DOHH2 (cell line): Measurements from ENCODE around the gene FHOD3.

Experiments used
- H3F3A ChIP-seq: fragments of 200-600 bp; sonication (generic), shearing (Covaris generic); 2 replicates; pipeline ENCODE4 v1.6.0; 2016; ENCODE audit warnings: antibody characterized with exemption, mild to moderate bottlenecking; ENCODE audit not compliant: control insufficient read depth, insufficient read depth
- H3K27ac ChIP-seq: fragments of 200-600 bp; sonication (generic); 2 replicates; pipeline ENCODE4 v1.5.1; 2014; ENCODE audit warnings: low read depth, mild to moderate bottlenecking, low read length, moderate library complexity
- H3K27me3 ChIP-seq: fragments of 200-600 bp; sonication (generic); 2 replicates; pipeline ENCODE4 v1.6.1; 2014; ENCODE audit warnings: mild to moderate bottlenecking, low read length, mixed read lengths; ENCODE audit not compliant: control insufficient read depth
- H3K36me3 ChIP-seq: fragments of 200-600 bp; sonication (generic); 2 replicates; pipeline ENCODE4 v1.6.1; 2014; ENCODE audit warnings: mild to moderate bottlenecking, low read length, moderate library complexity, mixed read lengths; ENCODE audit not compliant: control insufficient read depth
- H3K4me1 ChIP-seq: fragments of 200-600 bp; sonication (generic); 2 replicates; pipeline ENCODE4 v1.6.1; 2014; ENCODE audit warnings: mild to moderate bottlenecking, low read length, mixed read lengths; ENCODE audit not compliant: control insufficient read depth
- H3K4me2 ChIP-seq: fragments of 200-600 bp; sonication (generic); 2 replicates; pipeline ENCODE4 v1.6.0; 2014; ENCODE audit warnings: mild to moderate bottlenecking, low read length, moderate library complexity
- H3K4me3 ChIP-seq: fragments of 200-600 bp; sonication (generic); 2 replicates; pipeline ENCODE4 v1.5.1; 2014; ENCODE audit warnings: mild to moderate bottlenecking, low read length, mixed read lengths
- H3K79me2 ChIP-seq: fragments of 200-600 bp; sonication (generic); 2 replicates; pipeline ENCODE4 v1.6.1; 2014; ENCODE audit warnings: mild to moderate bottlenecking, low read length, mixed read lengths; ENCODE audit not compliant: control insufficient read depth
- H3K9me2 ChIP-seq: fragments of 200-600 bp; sonication (generic); replicated peaks from 2 replicates; pipeline ENCODE4 v1.6.1; 2014; ENCODE audit warnings: mild to moderate bottlenecking, low read length, mixed read lengths; ENCODE audit not compliant: control insufficient read depth
- H3K9me3 ChIP-seq: fragments of 200-600 bp; sonication (generic); 2 replicates; pipeline ENCODE4 v1.6.1; 2014; ENCODE audit warnings: antibody characterized with exemption, low read length, mixed read lengths; ENCODE audit not compliant: control insufficient read depth, insufficient read depth
- H4K20me1 ChIP-seq: fragments of 200-600 bp; sonication (generic); 2 replicates; pipeline ENCODE4 v1.6.0; 2014; ENCODE audit warnings: low read depth, mild to moderate bottlenecking, antibody characterized with exemption, low read length, moderate library complexity; ENCODE audit not compliant: control insufficient read depth, insufficient read depth
- EZH2phosphoT487 ChIP-seq: fragments of 200-600 bp; sonication (generic); IDR thresholded peaks from 2 replicates; pipeline ENCODE4 v1.6.1; 2017; ENCODE audit warnings: borderline replicate concordance, mild to moderate bottlenecking, antibody characterized with exemption, low read length, moderate library complexity, mixed read lengths
- TF ChIP-seq, protein P1 (sequence below): fragments of 200-600 bp; sonication (generic); IDR thresholded peaks from one replicate; pipeline ENCODE4 v1.5.1; 2014; ENCODE audit warnings: antibody characterized with exemption, mild to moderate bottlenecking, low read depth, low read length; ENCODE audit not compliant: poor library complexity, severe bottlenecking

FHOD3 gene

DNA sequence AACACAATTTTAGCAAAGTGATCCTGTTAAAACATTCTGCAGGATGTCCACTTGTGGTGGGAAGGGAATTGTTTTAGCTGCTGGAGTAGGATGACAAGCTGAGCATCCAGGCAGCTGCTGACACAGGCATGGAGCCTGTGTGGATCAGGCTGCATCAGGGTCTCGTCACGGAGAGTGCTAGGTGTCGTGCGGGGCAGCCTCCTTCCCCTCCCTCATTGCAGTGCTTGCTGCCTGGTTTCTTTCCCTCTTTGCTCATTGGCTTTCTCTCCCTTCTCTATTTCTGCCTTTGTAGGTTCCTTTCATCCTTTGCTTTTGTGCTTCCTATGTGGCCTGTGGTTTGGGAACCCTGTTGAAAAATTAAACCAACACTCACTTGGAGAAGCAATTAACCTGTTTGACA is 358.4 kb downstream of the FHOD3 start:
- no peaks in the 10 kb centered on the region for H3K79me2 ChIP-seq
- H3K4me3 ChIP-seq, result no peak overlapping the region
- TF ChIP-seq, protein P1, sequence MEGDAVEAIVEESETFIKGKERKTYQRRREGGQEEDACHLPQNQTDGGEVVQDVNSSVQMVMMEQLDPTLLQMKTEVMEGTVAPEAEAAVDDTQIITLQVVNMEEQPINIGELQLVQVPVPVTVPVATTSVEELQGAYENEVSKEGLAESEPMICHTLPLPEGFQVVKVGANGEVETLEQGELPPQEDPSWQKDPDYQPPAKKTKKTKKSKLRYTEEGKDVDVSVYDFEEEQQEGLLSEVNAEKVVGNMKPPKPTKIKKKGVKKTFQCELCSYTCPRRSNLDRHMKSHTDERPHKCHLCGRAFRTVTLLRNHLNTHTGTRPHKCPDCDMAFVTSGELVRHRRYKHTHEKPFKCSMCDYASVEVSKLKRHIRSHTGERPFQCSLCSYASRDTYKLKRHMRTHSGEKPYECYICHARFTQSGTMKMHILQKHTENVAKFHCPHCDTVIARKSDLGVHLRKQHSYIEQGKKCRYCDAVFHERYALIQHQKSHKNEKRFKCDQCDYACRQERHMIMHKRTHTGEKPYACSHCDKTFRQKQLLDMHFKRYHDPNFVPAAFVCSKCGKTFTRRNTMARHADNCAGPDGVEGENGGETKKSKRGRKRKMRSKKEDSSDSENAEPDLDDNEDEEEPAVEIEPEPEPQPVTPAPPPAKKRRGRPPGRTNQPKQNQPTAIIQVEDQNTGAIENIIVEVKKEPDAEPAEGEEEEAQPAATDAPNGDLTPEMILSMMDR, result no peak
- TF ChIP-seq EZH2phosphoT487, result no peak
- no peak overlapping the region for H3K4me2 ChIP-seq
- H4K20me1 ChIP-seq, result no peaks in the 10 kb centered on the region
- no peaks in the 10 kb centered on the region for H3K4me1 ChIP-seq
- no peaks in the 10 kb centered on the region for H3K36me3 ChIP-seq
- no peak overlapping the region for H3K27ac ChIP-seq
- no peaks in the 10 kb centered on the region for H3K9me3 ChIP-seq
- no peaks in the 10 kb centered on the region for H3F3A ChIP-seq
- H3K27me3 ChIP-seq, result no peaks in the 10 kb centered on the region
- H3K9me2 ChIP-seq, result no peaks in the 10 kb centered on the region

DNA sequence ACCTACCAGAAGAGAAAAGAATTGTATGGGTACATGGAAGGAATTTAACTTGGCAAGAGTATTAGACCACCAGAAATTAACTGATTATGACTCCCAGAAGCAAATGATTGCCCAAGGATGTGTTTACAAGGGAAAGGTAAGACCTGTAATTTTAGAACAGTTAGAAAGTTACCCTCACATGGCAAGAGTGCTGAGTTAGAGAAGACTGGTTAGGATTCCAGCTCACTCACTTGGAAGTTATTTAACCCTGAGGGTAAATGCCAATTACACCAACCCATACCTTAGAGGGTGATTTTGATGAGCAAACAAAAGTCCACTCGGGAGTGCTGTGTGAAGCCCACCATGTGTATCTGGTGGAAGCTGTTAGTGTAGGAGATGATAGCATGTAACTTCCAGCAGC is 361.1 kb downstream of the FHOD3 start:
- H3K27ac ChIP-seq, result no peak overlapping the region
- no peaks in the 10 kb centered on the region for H3K79me2 ChIP-seq
- no peaks in the 10 kb centered on the region for H4K20me1 ChIP-seq
- H3K36me3 ChIP-seq, result no peaks in the 10 kb centered on the region
- no peak overlapping the region for H3K4me2 ChIP-seq
- TF ChIP-seq, protein P1, result no peak
- H3F3A ChIP-seq, result no peaks in the 10 kb centered on the region
- no peak overlapping the region for H3K4me3 ChIP-seq
- H3K27me3 ChIP-seq, result no peaks in the 10 kb centered on the region
- H3K9me3 ChIP-seq, result no peaks in the 10 kb centered on the region
- no peaks in the 10 kb centered on the region for H3K9me2 ChIP-seq
- H3K4me1 ChIP-seq, result peaks cover 6% of the 10 kb centered on the region

DNA sequence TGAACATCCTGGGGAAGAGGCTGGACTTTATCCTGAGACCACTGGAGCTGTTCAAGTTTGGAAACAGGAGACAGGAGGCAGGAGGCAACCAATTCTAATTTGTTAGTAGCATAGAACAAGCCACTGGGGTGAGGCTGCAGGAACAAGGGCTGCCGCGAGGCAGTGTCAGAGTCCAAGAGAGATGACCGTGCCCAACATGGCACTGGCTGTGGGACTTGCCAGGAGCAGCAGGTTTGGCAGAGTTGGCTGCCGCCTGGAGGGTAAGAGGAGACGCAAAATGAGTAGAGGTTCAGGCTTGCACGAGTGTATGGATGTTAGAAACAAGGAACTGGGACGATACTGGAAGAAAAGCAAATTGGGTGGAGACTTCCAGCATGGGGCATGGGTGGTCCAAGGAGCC is 362.8 kb downstream of the FHOD3 start:
- no peak for TF ChIP-seq EZH2phosphoT487
- TF ChIP-seq, protein P1, result no peak
- Histone ChIP-seq H3F3A (no peaks in the 10 kb centered on the region), H3K4me1 (peaks cover 9% of the 10 kb centered on the region), H4K20me1 (no peaks in the 10 kb centered on the region), H3K9me3 (no peaks in the 10 kb centered on the region), H3K9me2 (no peaks in the 10 kb centered on the region), H3K4me3 (no peak overlapping the region), H3K36me3 (no peaks in the 10 kb centered on the region), H3K79me2 (no peaks in the 10 kb centered on the region), H3K27me3 (no peaks in the 10 kb centered on the region), H3K4me2 (no peak overlapping the region), H3K27ac (no peak overlapping the region)

DNA sequence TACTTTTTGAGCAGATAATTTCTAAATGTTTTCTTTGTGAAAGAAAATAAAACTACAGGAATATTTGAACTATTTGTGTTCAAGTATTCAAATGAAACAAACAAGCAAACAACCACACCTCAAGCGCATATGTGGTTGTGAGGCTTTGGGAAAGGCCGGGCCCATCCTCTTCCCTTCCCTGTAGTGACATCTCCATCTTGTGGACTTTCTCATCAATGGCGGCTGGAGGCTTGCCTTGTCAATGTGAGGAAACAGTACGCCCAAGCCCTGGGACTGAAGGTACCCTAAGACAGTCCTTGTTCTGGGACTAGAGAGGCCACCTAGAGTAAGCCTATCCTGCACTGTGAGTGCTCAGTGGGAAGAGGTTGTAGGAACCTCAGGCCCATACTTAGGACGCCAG is 364.5 kb downstream of the FHOD3 start:
- H3K4me3 ChIP-seq, result no peak overlapping the region
- peaks cover 9% of the 10 kb centered on the region for H3K4me1 ChIP-seq
- no peaks in the 10 kb centered on the region for H3F3A ChIP-seq
- no peaks in the 10 kb centered on the region for H3K79me2 ChIP-seq
- H4K20me1 ChIP-seq, result no peaks in the 10 kb centered on the region
- no peak overlapping the region for H3K27ac ChIP-seq
- H3K27me3 ChIP-seq, result no peaks in the 10 kb centered on the region
- H3K9me3 ChIP-seq, result no peaks in the 10 kb centered on the region
- TF ChIP-seq, protein P1, result peak; percentile 22
- no peak for TF ChIP-seq EZH2phosphoT487
- H3K4me2 ChIP-seq, result no peak overlapping the region
- H3K36me3 ChIP-seq, result no peaks in the 10 kb centered on the region
- no peaks in the 10 kb centered on the region for H3K9me2 ChIP-seq
